HG03135 (cell line): Measurements from ENCODE around the gene PBX3.

ENCODE experiments used
- ATAC-seq: cut with Tn5 transposase; IDR thresholded peaks from one replicate; pipeline ENCODE4 v1.9.1; 2021; ENCODE audit warnings: mild to moderate bottlenecking, moderate library complexity; ENCODE audit not compliant: unreplicated experiment

Gene PBX3

DNA sequence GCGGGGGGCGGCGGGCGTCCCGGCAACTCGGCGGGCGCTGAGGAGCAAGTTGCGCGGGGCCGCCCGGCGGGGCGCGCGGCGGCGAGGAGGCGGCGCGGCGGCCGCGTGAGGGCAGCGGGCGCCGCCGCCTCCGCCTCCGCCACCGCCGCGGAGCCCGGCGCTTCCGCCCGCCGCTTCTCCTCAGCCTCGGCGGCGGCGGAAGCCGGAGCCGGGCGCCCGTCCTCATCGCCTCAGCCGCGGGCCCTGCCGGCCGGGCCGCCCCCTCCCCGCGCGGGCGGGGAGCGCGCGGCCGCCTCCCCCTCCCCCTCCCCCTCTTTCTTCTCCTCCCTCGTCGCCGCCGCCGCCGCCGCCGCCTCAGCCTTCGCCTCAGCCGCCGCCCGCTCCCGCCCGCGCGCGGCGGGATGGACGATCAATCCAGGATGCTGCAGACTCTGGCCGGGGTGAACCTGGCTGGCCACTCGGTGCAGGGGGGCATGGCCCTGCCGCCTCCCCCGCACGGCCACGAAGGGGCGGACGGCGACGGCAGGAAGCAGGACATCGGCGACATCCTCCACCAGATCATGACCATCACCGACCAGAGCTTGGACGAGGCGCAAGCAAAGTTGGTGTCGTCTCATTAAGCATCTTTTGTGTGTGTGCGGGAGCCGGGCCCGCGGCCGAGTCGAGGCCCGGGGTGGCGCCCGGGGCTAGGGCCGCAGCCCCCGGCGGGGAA lies at the start of gene PBX3:
PBX3 (plus strand) TSS at position 321 of the 712 bp plus-strand sequence.
- peak; percentile 14 for ATAC-seq

DNA sequence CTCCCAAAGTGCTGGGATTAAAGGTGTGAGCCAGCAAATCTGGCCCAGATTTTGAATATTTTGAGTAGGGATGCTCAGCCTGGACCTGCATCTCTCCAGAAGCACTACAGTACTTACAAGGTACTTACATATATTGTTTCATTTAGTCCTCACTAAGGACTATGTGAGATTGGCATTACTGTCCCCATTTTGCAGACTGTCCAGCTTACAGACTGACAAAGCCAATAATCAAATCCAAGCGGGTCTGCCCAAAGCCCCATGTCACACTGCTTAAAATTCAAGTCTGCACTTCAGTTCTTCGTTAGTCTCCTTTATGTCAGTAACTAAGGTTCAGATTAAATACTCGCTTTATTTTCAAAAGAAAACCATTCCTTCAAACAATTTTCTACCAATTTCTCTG lies 47.3 kb upstream of the PBX3 start:
- no peak for ATAC-seq

DNA sequence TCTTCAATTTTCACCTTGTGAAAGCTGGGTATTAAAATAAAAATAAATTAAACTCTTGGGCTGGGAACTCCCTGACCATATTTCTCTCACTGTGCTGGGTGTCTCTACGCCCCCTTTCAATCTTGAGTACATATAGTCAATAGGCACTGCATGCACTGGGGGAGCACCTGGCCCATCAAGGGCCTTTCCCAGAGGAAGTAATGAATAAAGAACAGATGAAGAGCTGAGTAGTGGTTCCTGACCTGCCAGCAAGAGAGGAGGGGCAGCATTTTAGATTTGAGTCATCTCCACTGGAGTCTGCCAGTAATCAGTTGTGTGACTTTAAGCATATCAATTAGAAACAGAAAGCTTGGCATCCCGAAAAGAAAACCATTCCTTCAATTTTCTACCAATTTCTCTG lies 46.4 kb upstream of the PBX3 start:
- ATAC-seq: peak; percentile 77

DNA sequence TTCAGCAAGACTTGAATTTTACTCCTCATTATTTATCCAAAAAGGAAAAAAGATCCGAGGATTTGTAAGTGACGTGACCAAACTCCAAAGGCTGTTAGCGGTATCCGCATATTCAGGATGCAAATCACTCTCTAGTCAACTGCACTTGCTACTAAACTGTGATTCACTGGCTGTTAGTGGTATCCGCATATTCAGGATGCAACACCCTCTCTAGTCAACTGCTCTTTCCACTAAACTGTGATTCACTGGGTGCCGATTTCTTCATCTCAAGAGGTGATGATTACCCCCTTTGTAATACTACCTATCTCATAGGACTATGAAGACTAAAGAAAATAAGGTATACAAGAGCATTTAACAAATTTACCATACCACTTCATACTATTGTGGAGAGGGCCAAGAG lies 45.8 kb upstream of the PBX3 start:
- no peak for ATAC-seq

DNA sequence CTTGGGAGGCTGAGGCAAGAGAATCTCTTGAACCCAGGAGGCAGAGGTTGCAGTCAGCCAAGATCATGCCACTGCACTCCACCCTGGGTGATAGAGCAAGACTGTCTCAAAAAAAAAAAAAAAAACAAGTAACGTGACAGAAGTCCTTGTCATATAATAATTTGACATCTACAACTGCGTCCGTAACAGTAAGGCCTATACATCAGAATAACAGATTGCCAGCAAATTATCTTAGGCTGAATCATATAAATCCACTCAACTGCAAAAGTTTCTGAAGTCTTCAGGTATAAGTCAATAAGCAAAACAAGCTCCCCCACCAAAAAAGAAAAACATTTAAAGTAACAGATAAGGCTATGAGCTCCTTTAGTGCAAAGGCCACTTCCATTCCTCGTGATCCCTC lies 43.5 kb upstream of the PBX3 start:
- ATAC-seq: no peak

DNA sequence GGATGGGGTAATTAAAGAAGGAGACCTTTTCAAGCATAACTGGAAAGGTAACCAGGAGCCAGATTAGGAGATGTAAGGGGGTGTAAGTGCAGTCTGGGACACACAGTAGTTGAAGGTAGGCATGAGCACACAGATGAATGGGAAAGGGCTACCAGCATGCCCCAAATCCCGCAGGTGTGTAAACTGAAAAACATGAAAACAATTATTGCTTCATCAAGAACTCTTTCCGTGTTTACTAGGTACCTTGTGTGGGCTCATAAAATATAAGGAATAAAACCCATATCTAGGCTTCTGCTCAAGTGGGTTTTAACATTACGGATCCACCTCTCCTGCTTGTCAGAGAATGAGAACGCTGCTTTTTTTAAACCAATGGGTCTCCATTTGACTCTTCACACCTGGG lies 41.3 kb upstream of the PBX3 start:
- ATAC-seq: no peak

DNA sequence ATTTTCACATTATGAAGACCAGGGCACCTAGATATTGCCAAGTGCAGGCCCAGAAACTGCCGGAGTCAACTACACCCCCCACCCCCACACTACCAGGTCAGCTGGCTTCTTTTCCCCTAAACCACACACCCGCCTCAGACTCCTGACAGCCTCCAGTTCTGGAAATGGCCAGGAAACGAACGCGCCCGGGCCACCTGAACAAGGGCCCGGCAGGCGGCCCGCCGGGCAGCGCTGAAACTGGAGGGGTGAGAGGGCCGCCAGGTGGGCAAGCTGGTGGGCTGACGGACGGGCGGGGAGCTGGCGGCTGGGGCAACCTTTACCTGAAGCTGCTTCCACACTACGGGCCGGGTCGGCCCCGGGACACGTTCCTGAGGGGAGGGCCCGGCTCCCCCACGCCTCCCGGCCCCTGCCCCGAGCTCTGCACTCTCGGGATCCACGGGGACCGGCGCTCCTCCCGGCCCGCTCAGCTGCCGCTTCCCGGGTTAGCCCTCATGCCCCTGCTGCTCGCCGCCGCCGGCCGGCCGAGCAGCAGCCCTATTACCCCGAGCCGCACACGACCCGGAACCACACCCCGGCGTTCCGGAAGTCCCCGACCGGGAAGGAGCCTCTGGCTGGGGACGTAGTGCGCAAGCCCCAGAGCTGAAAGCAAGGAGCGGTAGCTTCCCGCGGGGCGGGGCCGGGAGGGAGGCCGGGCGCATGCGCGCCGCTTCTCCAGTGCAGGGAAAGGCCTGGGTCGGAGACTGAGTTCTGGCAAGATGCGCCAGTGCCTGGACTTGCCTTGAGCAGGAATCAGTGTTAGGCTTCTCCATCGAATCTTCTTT lies 40.3 kb upstream of the PBX3 start, which contains the start of gene MAPKAP1:
MAPKAP1 (minus strand) TSS at position 558 of the 821 bp plus-strand sequence. CDS start 34,634 bp downstream, outside the sequence.
- ATAC-seq: peak; percentile 86

DNA sequence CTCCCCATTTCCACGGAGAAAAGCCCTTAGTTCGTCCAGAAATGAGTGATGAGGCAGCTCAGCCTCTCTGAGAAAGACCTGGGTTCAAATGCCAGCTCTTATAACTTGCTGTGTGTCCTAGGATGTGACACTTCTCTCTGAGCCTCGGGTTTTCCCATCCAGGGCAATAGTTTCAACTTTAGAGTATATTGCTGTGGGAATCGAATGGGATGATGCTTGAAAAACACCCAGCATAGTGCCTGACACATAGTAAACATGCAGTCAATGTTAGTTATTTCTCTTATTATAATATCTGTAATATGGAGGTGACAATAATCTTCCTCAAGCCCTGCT lies 39.7 kb upstream of the PBX3 start:
- no peak for ATAC-seq

DNA sequence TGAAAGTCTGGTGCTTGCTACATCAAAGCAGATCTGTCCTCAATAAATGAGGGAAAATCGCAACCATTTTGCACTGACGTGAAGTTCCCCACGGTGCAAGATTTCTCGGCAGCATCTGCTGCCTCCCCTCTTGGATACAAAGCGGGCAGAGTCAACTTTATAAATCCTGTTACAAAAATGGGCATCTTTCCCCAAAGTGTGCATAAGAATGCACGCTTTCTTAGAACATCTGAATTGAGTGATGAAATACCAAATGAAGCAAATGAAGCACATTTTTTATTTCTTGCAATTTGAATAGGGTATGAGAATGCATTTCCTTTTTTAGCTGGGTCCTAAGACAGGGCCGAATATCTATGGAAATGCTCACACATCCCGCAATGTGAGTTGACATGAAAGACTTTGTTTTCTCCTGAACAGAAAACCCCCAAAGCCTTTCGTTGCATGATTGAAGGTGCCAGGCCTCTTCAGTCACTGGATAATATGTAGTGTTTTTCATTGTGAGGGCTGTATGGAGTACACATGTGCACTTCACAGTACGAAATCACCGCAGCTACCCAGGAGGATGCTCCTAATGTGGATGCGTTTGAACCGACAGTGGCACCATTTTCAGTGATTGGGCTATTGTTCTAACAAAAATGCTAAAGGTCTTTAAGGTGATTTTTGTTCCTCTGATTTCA lies 20.6 kb upstream of the PBX3 start:
- ATAC-seq: no peak

DNA sequence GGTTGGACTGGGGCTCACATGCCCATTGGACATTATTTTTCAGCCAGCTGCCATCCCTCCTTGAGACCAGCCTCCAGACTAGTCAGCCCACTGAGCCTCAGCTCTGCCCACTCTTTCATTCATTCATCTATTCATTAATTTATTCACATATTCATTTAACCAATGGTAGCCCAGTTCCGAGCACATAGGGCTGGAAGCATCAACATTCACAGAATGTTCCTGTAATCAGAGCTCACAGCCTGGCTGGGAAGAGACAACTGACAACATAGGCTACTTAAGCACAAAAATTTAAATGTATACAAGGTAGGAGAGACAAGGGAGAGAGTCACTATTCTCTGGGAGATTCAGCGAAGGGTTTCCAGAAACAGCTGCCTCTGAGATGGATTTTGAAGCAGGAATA lies 17.0 kb upstream of the PBX3 start:
- ATAC-seq: no peak

DNA sequence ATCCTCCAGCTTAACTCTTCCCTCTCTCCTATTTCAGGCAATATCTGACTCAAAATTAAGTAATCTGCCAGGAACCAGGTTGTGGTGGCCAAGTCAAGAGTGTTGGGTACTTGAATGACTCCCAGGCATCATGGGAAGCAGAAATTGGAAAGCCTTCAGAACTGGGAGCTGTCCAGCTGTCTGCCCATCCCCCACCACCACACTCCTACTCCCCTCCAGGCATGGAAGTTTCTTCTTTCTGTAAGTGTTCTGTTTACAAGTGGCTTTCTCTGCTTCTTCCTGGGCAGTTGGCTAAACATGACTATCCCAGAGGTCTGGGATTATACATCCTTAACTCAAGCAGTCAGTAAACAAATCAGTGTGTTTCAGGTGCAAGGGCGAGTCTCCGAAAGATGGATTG lies 14.6 kb upstream of the PBX3 start:
- no peak for ATAC-seq

DNA sequence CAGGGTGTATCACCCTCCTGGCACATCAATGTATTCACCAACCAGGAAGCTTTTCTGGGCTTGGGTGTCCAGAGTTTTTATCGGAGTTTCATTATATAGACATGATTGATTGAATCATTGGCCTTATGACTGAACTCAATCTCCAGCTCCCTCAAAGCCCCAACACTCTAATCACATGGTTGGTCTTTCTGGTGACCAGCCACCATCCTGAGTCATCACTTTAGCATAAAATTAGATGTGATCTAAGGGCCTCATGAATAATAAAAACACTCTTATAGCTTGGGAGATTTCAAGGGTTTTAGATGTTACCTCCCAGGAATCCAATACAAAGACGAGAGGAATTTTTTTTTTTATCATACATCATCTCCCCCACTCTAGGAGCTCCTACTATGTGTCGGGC lies 7.7 kb upstream of the PBX3 start:
- no peak for ATAC-seq

DNA sequence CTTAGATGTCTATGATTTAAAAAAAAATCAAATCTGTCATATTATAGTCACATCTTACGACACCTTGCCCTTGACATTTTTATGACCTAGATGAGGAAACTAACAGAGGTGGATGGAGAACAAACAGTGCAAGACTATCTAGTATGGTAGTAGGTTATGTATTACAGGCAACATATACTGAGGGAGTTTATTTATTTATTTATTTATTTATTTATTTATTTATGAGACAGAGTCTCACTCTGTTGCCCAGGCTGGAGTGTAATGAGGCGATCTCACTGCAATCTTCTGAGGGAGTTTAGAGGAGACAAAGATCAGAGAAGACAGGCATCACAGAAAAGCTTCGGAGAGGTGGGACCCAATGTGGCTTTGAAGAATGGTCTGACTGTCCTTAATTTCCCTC lies 4.5 kb upstream of the PBX3 start:
- no peak for ATAC-seq

DNA sequence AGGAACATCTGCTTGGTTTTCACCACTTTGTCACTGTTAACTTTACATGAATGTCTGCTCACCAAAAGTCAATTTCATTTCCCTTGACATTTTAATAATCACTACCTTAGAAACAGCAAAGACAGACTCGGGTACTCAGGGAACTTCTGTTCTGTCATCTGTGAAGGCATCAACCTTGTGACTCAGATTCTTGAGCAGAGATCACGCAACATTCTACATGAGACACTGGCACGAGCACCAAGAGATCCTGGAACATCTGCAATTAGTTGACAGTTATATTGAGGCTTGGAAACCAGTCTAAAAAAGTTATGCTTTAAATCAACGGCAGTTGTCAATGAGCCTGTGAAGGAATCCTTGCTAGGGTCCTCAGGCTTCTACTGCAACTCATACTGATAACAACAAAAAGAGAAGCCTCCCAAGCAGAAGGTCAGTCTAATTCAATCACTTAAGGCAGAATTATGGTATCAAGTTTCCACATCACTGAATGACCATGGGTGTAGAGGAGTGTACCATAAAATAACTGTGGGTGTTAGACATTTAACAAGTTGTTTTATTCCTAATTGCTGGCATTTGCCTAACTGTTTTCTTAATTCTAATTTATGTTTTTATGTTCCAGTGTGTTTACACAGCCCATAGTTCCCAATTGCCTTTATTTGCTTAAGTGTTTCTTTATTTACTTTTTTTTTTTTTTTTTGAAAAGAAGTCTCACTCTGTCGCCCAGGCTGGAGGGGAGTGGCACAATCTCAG lies 3.3 kb upstream of the PBX3 start:
- ATAC-seq: no peak

DNA sequence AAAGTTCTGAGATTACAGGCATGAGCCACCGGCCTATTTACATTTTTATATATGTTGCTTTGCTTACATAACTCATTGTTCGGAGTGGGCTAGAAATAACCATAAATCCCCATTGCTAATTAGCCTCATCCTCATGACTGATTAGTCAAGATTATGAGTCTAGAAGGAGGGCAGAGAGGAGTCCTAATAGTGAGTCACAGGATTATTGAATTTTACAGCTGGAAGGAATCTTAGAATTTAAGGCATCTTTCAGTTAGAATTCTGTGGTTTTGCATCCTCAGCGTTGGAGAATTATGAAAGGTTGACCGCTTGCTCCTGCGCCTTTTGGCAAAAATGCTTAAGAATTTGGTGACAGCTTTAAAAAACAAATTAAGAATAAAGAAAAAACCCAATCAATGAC lies 2.6 kb upstream of the PBX3 start:
- no peak for ATAC-seq

DNA sequence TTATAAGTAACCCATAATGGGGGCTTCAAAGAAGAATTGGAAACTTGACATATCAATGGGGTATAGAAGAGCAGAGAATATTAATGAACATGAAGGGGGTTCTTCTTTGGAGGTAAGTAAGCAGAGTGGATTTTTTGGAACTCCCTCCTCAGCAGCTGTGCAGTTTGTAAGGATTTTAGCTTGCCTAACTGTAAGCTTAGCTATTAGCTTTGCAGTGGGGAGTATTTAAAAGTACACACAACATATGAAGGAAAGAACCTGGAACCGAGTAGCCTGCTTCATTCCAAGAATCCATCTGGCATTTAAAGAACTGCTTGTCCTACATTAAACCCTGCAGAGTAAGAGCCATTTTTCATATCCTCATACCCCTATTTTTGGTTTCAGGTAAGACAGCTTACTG lies 2.2 kb upstream of the PBX3 start:
- ATAC-seq: no peak

DNA sequence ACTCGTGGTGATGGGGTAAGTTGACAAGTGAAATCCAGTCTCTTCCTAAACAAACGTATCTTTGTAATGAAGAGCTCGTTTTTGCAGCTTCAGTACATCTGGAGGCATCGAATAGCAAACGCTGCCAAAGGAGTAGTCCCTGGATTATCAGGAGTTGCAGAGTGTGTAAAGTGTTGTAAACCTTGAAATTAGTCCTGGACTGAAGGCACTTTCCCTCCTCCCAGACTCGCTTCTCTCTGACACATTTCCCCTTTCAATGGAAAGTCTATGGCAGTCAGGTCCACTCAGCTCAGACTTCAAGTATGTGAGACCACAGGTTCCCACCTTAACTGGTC lies 1.5 kb upstream of the PBX3 start:
- ATAC-seq: no peak

DNA sequence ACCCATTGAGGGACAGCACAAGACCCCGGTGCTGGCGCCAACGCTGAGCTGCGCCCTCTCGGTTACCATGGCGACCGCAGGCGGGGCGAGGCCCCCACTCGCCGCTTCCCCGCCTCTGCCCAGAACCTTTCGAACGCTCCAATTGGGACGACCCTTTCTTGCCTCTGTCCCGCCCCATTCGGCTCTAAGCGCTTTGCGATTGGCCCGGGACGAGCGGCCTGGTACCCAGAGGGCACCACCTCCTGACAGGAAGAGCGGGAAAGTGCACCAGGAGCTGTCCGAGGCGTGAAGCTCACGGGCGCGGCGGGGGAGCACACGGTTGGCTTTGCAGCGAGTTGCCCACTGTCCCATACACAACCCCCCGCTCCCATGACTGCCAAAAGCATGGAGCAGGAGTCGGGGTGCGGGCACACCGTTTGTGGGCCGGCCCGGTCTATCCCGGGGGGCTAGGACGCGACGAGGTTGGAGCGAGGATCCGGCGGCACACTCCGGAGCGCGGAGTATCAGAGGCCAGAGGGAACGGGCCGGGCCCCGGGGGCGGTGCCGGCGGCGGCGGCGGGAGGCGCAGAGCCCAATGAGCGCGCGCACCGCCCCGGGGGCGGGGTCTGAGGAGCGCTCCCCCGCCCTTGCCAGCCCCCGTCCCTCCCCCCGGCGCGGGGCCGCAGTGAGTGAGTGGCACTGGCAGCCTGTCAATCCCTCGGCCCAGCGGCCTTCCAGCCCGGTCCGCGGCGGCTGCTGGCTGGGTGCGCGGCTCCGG lies 978 bp upstream of the PBX3 start:
- ATAC-seq: peak; percentile 67

DNA sequence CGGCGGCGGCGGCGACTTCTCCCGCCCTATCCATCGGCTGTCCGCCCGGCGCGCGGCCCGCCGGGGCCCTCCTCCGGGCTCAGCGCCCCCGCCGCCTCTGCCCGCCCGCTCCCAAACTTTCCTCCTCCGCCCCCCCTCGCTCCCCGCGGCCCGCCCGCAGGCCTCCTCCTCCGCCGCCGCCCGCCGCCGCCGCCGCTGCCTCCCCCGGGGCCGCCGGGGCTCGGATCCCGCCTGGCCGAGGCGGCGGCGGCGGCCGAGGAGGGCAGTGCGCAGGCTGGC lies 460 bp upstream of the PBX3 start:
- ATAC-seq: no peak

DNA sequence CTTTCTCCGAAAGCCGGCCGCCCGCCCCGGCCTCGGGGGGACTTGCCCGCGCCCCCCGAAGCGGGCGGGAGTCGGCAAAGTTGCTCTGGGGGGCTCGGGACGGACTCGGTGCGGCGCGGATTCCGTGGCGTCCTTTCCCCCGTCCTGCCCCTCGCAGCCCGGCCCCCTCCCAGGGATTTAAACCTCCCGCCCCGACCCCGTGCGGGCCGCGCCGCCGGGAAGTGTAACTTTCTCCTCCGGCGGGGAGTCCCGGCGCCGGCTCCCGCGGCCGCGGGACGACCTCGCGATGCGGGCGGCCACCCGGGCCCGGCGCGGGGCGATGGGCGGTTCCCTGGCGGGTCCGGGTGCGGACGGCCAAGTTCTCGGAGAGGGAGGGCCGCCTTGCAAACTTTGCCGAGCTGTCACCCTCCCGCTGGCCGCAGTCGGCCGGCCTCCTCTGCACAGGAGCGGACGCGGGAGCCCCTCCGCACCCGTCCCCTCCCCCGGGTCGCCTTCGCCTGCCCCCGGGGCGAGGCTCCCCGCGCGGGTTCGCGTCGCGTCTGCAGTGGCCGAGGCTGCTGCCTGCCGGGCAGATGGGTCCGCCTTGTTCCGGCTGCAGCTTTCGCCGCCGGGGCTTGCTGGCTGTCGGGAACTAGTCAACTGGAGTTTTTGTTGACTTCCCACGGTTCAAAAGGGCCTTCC lies 732 bp downstream of the PBX3 start:
- no peak for ATAC-seq
